AG04450 (cell line): Measurements from ENCODE around the gene POC1A. TPM values are rescaled to one million over a fixed set of nuclear protein-coding genes. Genes with fewer than 3 reads are reported as not detected.

Experiments used
- CTCF ChIA-PET: fragments of 300-600, 350-600 bp; formaldehyde crosslinking; extraction: SDS; loops from one replicate; lab custom pipeline; 2022; ENCODE audit warnings: antibody characterized with exemption, inconsistent platforms; lab: Charles Lee
- POLR2A ChIA-PET: fragments of 350-600 bp; formaldehyde crosslinking; extraction: SDS; loops from one replicate; lab custom pipeline; 2021; ENCODE audit warnings: antibody characterized with exemption, inconsistent platforms; lab: Yijun Ruan, JAX
- DNase-seq: peaks from one replicate; pipeline ENCODE4 v3.0.0-alpha.2; 2011; ENCODE audit warnings: low read depth, low spot score
- H3K27ac ChIP-seq: one replicate; pipeline ENCODE4 v1.5.1; 2012; ENCODE audit warnings: low read depth, low read length, control low read depth
- H3K27me3 ChIP-seq: one replicate; pipeline ENCODE4 v1.6.0; 2012; ENCODE audit warnings: low read length; ENCODE audit not compliant: control insufficient read depth, insufficient read depth
- H3K4me3 ChIP-seq: 2 replicates; pipeline ENCODE4 v1.5.1; 2011; ENCODE audit warnings: mild to moderate bottlenecking, low read depth, low read length, control low read depth
- H3K9me3 ChIP-seq: 2 replicates; pipeline ENCODE4 v1.5.1; 2012; ENCODE audit warnings: low read length; ENCODE audit not compliant: control insufficient read depth, insufficient read depth
- polyA plus RNA-seq: library from polyadenylated mRNA; depleted of rRNA; stranded (reverse); fragments of >200 nt; gene quantifications from 2 replicates; pipeline ENCODE4 v1.2.3, GENCODE V29; 2011
- TF ChIP-seq, protein P1 (sequence below): IDR thresholded peaks from 2 replicates; pipeline ENCODE4 v1.5.1; 2011; ENCODE audit warnings: low read depth, low read length, control low read depth, inconsistent platforms

Gene POC1A
- polyA plus RNA-seq, 1 experiment = 4.1 TPM

DNA sequence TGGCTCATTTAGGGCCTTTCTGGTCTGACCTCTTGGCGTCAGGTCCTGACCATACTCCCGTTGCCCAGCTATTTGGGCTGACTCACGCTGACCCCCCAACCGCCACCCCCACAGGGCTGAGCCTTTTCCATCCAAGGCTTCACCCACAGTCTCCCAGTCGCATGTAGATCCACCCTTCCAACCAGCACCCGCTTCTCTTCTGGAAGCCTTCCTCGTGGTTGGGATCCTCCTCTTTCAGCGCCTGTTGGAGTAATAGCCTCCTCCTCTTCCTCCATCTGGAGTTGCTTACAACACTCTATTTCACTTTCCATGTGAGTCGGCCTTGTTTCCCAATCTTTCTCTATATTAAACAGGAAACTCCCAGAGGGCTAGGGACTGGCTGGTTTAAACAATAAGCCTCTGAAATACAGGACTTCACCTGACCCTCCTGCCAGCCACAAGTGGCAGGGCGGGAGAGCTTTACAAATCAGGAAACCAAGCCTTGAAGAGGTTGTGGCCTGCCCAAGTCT lies 41.7 kb upstream of the POC1A start:
- Histone ChIP-seq H3K27ac (peak overlapping the region; percentile 76), H3K27me3 (no peaks in the 10 kb centered on the region), H3K4me3 (no peak overlapping the region), H3K9me3 (no peaks in the 10 kb centered on the region)
- DNase-seq = no peak
- CTCF ChIA-PET = interaction anchor here (0.9 to 1.0 kb wide), 2 partner anchors 14 to 25 kb away, joined by 3 read pairs; no protein-coding TSS in a partner anchor
- TF ChIP-seq, protein P1, sequence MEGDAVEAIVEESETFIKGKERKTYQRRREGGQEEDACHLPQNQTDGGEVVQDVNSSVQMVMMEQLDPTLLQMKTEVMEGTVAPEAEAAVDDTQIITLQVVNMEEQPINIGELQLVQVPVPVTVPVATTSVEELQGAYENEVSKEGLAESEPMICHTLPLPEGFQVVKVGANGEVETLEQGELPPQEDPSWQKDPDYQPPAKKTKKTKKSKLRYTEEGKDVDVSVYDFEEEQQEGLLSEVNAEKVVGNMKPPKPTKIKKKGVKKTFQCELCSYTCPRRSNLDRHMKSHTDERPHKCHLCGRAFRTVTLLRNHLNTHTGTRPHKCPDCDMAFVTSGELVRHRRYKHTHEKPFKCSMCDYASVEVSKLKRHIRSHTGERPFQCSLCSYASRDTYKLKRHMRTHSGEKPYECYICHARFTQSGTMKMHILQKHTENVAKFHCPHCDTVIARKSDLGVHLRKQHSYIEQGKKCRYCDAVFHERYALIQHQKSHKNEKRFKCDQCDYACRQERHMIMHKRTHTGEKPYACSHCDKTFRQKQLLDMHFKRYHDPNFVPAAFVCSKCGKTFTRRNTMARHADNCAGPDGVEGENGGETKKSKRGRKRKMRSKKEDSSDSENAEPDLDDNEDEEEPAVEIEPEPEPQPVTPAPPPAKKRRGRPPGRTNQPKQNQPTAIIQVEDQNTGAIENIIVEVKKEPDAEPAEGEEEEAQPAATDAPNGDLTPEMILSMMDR = no peak
- POLR2A ChIA-PET = interaction anchor here (0.6 to 0.9 kb wide), 2 partner anchors 28 to 41 kb away, joined by 3 to 6 read pairs; no protein-coding TSS in a partner anchor

DNA sequence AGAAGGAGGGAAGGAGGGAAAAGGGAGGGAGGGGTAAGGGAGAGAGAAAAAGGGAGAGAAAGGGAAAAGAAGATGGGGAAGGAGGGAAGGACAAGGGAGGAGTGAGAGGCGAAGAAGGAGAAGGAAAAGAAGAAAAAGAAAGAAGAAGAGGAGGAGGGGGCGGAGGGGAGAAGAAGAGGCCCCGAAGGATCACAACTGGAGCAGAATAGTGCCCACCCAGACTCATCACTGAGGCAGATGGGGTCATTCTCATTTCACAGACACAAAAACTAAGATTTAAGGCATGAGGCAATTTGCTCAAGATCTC lies 41.0 kb upstream of the POC1A start:
- CTCF ChIA-PET = interaction anchor here (0.9 to 1.0 kb wide), 3 partner anchors 14 to 1949 kb away, joined by 3 read pairs; no protein-coding TSS in a partner anchor
- peak overlapping the region; percentile 47 for H3K27ac ChIP-seq

DNA sequence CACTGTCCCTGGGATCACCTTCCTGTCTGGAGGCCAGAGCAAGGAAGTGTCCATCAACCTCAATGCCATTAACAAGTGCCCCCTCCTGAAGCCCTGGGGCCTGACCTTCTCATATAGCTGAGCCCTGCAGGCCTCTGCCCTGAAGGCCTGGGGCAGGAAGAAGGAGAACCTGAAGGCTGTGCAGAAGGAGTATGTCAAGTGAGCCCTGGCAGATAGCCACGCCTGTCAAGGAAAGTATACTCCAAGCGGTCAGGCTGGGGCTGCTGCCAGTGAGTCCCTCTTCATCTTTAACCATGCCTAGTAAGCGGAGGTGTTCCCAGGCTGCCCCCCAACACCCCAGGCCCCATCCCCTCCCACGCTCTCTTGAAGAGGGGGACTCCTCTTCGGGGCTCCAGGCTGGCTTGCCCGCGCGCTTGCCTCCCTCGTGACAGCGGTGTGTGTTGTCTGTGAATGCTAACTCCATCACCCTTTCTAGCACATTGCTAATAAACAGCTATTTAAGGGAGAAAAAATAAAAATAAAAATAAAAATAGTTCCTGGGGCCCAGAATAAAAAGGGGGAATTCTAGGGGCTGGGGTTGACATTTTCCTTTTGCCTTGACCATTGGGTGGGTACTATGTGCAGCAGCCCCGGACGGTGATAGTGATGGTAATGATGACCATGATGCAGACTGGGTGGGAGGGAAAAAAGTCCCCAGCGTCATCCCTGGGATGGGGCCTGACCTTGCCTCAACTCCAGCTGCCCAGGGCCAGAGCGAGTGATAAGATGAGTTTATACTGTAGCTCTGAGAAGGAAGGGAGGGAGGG lies 40.5 kb upstream of the POC1A start:
- Histone ChIP-seq H3K4me3 (no peak overlapping the region), H3K9me3 (no peaks in the 10 kb centered on the region; the same call in 1 of the 2 replicates), H3K27ac (peak overlapping the region; percentile 47), H3K27me3 (no peaks in the 10 kb centered on the region)
- ChIA-PET POLR2A (interaction anchor here (0.7 kb wide), 1 partner anchor 66 kb away, joined by 7 read pairs; no protein-coding TSS in a partner anchor), CTCF (interaction anchor here (1.0 kb wide), 2 partner anchors 15 to 1948 kb away, joined by 3 read pairs; no protein-coding TSS in a partner anchor)
- peak; percentile 67 for DNase-seq
- TF ChIP-seq, protein P1 = no peak

More for the DNA sequence above, 41.0 kb upstream of the POC1A start:
- DNase-seq = no peak
- no peak overlapping the region for H3K4me3 ChIP-seq
- TF ChIP-seq, protein P1 = no peak
- no peaks in the 10 kb centered on the region; the same call in 1 of the 2 replicates for H3K9me3 ChIP-seq
- POLR2A ChIA-PET = interaction anchor here (0.6 to 0.7 kb wide), 2 partner anchors 28 to 65 kb away, joined by 6 to 7 read pairs; no protein-coding TSS in a partner anchor
- no peaks in the 10 kb centered on the region for H3K27me3 ChIP-seq

DNA sequence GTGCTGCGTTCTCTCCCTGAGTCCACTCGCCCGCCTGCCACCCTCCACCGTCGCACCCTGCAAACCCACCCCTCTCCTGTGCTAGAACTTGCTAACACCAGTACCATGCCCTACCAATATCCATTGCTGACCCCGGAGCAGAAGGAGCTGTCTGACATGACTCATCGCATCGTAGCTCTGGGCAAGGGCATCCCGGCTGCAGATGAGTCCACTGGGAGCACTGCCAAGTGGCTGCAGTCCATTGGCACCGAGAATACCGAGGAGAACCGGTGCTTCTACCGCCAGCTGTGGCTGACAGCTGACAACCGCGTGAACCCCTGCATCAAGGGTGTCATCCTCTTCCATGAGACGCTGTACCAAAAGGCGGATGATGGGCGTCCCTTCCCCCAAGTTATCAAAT lies 38.8 kb upstream of the POC1A start:
- POLR2A ChIA-PET = interaction anchor here (0.8 to 1.5 kb wide), 2 partner anchors 8 to 38 kb away, joined by 3 read pairs; partner anchors contain the start of gene POC1A
- Histone ChIP-seq H3K27ac (no peak overlapping the region), H3K4me3 (no peak overlapping the region), H3K9me3 (no peaks in the 10 kb centered on the region; the same call in 1 of the 2 replicates), H3K27me3 (no peaks in the 10 kb centered on the region)
- TF ChIP-seq, protein P1 = no peak
- no peak for DNase-seq
- CTCF ChIA-PET = interaction anchor here (0.8 kb wide), 1 partner anchor 26 kb away, joined by 4 read pairs; no protein-coding TSS in a partner anchor
